HG02981 (cell line): ENCODE measurements around the gene HPS1.
A peak's percentile ranks its signal among the peaks of the same experiment; 100 is the strongest.

ENCODE experiments used
- ATAC-seq: cut with Tn5 transposase; IDR thresholded peaks from one replicate; pipeline ENCODE4 v1.9.1; 2021; ENCODE audit warnings: mild to moderate bottlenecking, moderate library complexity; ENCODE audit not compliant: unreplicated experiment

Gene HPS1

DNA sequence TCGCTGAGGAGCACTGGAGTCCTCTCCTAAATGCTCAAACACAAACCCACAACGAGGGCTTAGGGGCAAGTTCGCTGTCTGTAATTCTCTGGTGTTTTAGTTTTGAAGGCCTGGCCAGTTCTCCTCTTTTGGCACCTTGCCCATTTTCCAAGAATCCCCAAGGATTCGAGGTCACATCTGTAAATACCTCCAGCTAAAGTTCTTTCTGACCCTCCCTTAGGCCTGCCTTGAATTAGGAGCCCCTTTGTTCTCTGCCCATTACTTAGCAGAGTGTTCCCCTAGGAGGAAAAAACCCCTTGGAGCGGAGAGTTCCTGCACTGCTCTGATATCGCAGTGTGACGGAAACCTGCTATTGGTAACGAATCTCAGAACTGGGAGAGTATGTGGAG, 31.0 kb downstream of the HPS1 start:
- ATAC-seq, result no peak

- peak; percentile 76 for ATAC-seq
Measured at GRCh38 chr10:98414932-98415730, 31.6 kb downstream of the HPS1 start, which contains the start of gene PYROXD2. TSS of gene PYROXD2 (minus strand) at chr10:98415182. CDS start at chr10:98415135, 47 bp downstream.

DNA sequence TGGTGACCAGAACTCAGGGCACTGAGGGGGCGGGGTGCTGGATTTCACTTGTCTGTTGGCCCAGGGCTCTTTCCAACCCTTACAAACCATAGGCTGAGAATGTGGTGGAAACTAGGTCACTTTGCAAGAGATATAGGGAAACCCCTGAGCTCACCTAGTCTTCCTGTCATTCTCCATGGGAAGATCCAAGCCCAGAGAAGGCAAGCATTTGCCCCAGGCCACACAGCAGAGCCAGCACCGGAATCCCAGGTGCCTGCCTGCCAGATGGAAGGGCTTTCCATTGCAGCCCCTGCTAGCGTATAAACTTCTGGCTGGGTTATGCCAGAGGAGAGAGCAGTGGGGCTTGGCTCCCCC, 32.2 kb downstream of the HPS1 start:
- ATAC-seq, result no peak

DNA sequence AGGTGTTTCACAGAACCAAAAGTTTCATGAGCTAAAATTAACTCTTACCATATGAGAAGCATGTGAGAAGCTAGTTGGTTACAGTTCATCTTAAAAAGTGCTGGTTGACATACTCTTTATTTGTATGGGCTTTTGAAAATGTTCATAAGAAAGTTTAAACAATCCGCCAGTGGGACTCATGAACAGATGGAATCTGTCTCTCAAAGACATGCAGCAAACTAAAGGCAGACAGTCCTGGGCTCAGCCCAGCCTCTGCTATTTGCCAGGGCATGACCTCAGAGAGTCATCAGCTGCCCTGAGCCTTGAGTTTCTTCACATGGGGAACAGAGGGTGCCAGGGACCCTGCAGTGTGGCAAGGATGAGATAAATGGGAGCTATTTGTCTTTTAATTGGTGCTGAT, 35.0 kb downstream of the HPS1 start:
- no peak for ATAC-seq

DNA sequence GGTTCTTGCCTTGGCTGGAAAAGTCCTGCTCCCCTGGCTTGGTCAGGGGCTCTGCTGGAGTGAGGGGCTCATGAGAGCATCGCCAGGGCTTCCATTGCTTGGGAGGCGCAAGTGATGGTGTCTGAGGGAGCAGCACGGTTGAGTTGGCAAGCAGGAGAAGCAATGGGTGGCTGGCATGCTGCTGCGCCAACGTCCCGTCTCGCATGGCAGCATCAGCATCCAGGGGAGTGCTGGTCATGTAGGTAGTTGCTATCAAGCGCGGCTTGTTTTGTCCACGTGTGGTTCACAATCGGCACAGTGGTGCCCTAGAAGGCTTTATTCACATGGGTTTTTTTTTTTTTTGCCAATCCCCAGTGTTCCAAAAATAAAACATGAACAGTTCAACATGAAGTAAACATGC, 35.6 kb downstream of the HPS1 start:
- ATAC-seq, result no peak

DNA sequence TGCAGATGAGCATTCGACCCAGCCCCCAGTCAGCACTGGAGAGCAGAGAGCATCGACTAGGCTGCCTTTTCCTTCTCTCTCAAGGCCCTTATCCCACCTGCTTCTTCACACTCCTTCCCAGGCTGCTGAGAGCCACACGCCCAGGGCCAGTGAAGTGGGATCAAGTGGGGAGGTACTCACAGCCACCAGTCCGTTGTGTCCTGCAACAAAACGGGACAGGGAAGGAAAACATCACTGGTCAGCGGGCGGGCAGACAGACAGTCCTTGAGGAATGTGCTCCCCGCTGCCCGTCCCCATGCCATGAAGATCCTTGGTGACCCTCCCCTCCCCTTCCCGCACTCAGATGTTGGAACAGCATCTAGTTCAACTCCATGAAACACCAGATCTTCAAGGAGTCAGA, 36.0 kb downstream of the HPS1 start:
- no peak for ATAC-seq

DNA sequence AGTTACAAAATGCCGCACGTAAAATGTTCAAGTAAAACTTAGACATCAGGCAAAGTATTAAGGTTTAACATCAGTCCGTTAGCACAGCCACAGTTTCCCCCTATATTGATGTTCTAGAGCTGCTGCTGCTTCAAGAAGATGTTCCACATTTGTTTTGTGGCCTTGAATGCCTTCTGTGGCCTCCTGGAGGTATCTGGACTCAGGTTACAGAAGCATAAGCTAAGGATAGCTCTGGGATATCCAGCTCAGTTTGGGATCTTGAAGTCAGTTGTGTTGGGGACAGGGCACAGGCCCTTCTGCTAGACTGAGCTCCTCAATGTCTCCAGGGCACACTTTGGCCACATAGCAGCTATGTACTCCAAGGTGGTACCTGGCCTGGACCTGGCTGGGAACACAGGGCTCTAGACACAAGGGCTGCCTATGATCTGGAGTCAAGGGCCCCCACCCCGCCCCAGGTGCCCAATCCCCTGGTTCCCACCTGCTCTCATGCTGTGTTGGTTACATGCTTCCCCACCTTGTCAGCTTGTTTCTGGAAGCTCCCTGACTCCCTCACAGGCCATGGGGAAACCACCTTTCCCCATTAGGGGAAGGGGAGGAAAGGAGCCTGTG, 36.5 kb downstream of the HPS1 start:
- ATAC-seq, result no peak

GRCh38 chr10:98408799-98409198, 37.9 kb downstream of the HPS1 start:
- no peak for ATAC-seq

- ATAC-seq, result no peak
Measured at GRCh38 chr10:98407744-98408241, 38.9 kb downstream of the HPS1 start.

DNA sequence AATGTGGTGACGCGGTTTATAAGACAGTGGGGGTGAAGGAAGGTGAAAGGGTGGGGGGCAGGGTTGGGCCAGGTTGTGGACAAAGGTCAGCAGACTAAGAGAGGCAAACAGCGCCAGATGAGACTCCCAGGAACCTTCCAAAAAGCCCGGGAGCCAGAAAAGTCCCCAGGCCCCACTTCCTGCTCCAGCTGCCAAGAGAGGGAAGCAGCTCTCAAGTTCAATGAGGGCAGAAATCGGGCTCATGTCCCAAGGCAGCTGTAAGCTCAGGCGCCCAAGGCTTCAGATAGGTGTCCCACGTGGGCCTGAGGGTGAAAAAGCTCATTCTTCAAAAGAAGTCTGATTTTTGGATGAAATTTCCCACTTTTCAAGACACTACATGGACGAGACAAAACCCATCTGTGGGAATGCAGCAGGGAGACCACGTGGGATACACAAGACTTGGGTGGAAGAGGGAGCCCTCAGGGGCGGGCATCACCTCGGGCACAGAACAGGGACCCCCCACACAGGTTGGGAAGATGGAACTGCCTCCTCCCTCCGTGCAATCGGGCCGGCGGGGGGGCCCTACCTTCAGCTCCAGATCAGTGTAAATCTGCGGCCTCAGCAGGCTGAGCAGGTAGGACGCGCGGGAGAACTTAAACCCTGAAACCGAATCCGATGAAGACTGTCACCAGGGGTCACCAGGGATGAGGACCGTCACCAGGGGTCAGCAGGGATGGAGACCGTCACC, 39.6 kb downstream of the HPS1 start:
- no peak for ATAC-seq

DNA sequence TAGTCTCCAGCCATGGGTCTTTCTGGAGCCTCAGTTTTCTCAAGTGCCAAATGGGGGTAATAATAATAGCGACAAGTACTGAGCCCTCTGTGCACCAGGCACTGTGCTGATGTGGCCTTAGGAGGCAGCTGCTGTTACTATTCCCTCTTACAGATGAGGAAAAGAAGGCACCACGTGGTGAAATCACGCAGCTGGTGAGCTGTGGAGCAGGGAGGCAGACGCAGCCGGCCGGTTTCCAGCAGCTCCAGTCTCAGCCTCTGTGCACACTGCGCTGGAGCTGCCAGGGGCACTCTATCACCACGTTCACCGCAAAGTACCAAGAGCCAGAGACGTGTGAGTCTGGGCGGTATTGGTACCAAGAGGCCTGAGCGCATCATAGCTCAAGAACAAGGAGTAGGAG, 41.3 kb downstream of the HPS1 start:
- no peak for ATAC-seq

DNA sequence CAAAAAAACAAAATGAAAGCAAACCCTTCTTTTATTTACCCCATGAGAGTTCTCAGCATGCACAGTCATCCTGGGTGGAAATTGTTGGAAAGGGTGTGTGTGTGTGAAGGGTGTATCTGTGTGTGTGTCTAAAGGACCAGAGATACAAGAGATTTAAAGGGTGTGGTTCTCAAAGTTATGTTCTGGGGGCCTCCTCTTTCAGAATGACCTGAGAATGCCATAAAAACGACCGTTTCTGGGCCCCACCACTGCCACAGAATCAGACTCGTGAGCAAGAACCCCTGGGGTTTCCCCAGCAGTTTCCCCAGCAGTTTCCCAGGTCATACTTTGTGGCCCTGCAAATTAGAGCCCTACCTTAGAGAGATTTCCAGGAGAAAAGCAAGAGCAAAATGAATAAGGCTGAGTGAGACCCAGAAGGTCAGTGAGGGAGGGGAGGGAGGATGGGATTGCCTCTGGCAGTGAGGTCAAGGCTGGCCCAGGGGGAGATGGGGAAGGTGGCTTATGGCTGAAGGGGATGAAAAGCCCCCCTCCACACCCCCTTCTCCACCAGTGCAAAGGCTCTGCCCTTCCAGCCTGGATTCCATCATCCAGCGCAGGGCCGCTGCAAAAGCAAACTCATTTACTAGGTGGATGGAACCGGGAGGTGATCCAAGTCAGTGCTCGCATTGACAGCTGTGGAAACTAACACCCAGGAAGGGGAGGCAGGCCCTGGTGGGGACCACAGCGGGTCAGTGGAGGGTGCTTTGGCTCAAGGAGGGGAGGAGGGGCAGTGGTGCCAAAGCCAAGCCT, 42.0 kb downstream of the HPS1 start:
- ATAC-seq, result peak; percentile 45

GRCh38 chr10:98403812-98404504, 42.8 kb downstream of the HPS1 start:
- no peak for ATAC-seq

DNA sequence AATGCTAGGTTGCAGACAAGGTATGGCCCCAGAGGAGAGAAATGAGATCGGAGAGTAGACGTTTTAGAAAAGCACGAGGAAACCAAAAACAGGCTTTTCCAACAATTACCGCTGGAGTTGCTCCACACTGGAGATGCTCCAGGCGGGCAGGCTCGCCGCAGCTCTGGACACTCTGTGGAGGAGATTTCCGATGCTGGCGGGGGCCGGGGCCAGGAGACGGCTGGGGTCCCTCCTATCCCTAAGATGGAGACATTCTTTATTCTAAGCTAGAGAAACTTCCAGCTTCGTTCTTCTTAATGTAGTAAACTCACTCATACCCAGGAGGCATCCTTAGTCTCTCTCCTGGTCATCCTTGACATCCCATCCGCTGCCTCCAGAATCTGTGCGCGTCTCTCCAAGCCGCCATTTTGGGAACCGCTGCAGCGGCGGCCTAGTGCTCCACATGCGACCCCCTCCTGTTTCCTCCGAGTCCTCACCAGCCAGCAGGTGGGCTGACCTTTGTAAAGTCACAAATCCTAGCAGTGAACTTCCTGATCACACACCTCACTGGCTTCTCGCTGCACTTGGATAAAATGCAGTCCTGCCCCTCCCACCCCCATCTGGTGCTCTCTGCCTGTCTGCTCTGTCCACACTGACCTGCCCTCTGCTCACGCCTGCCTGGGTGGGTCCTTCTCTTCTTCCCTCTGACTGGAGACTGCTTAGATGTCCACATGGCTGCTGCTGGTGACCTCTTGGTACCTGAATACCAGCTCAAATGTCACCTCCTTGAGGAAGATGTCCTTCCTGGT, 43.6 kb downstream of the HPS1 start:
- no peak for ATAC-seq

- no peak for ATAC-seq
Measured at GRCh38 chr10:98402478-98402877, 44.3 kb downstream of the HPS1 start.

DNA sequence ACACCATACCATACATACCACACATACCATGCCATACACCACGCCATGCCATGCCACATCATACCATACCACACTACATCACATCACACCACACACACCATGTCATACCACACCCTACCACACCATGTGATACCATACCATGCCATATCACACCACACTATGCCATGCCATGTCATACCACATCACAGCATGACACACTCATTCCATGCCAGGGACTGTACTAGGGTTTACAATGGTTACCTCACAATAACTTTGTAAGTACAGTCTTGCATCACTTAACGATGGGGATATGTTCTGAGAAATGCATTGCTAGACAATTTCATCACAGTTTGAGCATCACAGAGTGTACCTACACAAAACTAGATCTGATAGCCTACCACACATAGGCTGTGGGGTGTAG, 46.3 kb downstream of the HPS1 start:
- no peak for ATAC-seq

GRCh38 chr10:98399784-98400183, 47.0 kb downstream of the HPS1 start:
- ATAC-seq, result no peak

- no peak for ATAC-seq
Measured at GRCh38 chr10:98397089-98397600, 49.6 kb downstream of the HPS1 start.
